Activated CD4-positive, alpha-beta memory T cell treated with anti-CD3 and anti-CD28 coated beads, Interleukin-2, amount 10 ng/mL, durations not matched to agents 7 days and 5 days (primary cell): ENCODE results near the gene BSND. TPM values are rescaled to one million over a fixed set of nuclear protein-coding genes. Genes with fewer than 3 reads are reported as not detected.

ENCODE experiments used
- CTCF ChIA-PET: fragments of 350-600 bp; sonication (Branson Sonifier 250); formaldehyde crosslinking; loops from one replicate; lab custom pipeline; 2021; ENCODE audit warnings: antibody characterized with exemption, inconsistent platforms; lab: Charles Lee
- POLR2A ChIA-PET: fragments of 350-600 bp; sonication (Branson Sonifier 250); formaldehyde crosslinking; loops from one replicate; lab custom pipeline; 2021; ENCODE audit warnings: antibody characterized with exemption; lab: Charles Lee
- DNase-seq: peaks from one replicate; pipeline ENCODE4 v3.0.0-alpha.2; 2020
- H3K27ac Mint-ChIP-seq: one replicate; pipeline ENCODE4 v1.8.0; 2021; ENCODE audit warnings: mild to moderate bottlenecking, mixed read lengths
- H3K27me3 Mint-ChIP-seq: one replicate; pipeline ENCODE4 v1.8.0; 2021; ENCODE audit warnings: mixed read lengths
- H3K36me3 Mint-ChIP-seq: one replicate; pipeline ENCODE4 v1.8.0; 2021; ENCODE audit warnings: low read depth, mixed read lengths
- H3K4me1 Mint-ChIP-seq: one replicate; pipeline ENCODE4 v1.8.0; 2021; ENCODE audit warnings: mixed read lengths
- H3K4me3 Mint-ChIP-seq: one replicate; pipeline ENCODE4 v1.8.0; 2021; ENCODE audit warnings: mild to moderate bottlenecking, mixed read lengths
- H3K9me3 Mint-ChIP-seq: one replicate; pipeline ENCODE4 v1.8.0; 2021; ENCODE audit warnings: mixed read lengths
- total RNA-seq, 2 experiments: library from RNA; stranded (reverse); gene quantifications; one replicate each; pipeline ENCODE4 v1.2.3, GENCODE V29; 2021

The BSND gene
- total RNA-seq, 2 experiments from 2014 or later: 0.08 to 0.13 TPM

DNA sequence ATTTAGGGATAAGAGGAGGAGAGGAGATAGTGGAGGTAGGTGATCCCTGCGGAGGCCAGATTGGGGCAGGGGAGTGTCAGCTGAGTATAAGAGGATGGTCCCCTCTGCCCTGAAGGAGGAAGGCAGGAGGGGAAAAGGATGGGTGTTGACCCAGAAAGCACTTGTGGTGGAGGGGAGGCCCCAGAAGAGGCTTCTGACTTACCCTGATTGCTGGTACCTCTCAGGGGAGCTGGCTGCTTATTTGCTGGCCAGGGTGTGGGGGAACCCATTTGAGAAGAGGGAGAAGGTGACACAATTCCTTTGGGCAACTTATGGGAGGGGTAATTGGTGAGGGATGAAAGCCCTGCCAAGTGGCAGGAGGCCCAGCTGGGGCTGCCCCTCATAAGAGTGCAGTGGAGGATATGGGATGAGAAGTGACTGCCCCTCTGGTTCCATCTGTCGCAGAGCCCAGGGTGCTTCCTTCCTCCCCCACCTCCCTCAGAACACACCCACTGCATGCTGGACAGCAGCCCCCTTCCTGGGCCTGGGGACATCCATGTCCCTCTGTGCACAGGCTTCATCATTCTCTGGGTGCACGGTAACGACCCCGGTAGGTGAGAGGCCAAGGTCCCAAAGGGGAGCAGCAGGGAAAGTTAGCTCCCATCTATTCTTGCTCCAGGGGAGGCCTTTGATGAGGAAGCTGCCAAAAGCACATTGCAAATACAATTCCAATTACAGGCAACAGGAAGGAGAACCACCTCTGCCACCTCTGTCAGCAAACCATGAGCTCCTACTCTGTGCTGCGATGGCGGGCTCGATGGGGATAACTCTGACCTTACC is 39.2 kb downstream of the BSND start:
- ChIA-PET POLR2A (no interaction called here), CTCF (no interaction called here)
- DNase-seq: no peak
- Mint-ChIP-seq H3K4me3 (no peak overlapping the region), H3K27ac (no peak overlapping the region), H3K9me3 (no peaks in the 10 kb centered on the region), H3K27me3 (peaks cover 73% of the 10 kb centered on the region), H3K4me1 (no peaks in the 10 kb centered on the region), H3K36me3 (no peaks in the 10 kb centered on the region)

DNA sequence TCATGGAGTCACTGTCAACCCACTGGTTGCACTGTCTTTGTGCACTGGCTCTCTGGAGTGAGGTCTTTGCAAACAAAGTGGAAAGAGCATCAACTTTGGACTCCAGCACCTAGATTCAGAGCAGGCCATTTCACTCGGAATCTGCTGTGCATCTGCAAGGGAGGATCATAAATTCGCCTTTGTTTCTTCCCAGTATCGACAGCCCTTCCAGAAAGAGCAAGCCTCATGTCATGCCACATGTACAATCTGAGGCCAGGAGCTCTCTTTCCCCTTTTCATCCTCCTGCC is 39.8 kb downstream of the BSND start:
- ChIA-PET CTCF (interaction anchor here (1.0 kb wide), 1 partner anchor 93 kb away, joined by 3 read pairs; no protein-coding TSS in a partner anchor), POLR2A (no interaction called here)
- H3K36me3 Mint-ChIP-seq: no peaks in the 10 kb centered on the region
- no peaks in the 10 kb centered on the region for H3K4me1 Mint-ChIP-seq
- no peak overlapping the region for H3K4me3 Mint-ChIP-seq
- H3K27ac Mint-ChIP-seq: no peak overlapping the region
- no peak for DNase-seq
- H3K9me3 Mint-ChIP-seq: no peaks in the 10 kb centered on the region
- peaks cover 70% of the 10 kb centered on the region for H3K27me3 Mint-ChIP-seq

DNA sequence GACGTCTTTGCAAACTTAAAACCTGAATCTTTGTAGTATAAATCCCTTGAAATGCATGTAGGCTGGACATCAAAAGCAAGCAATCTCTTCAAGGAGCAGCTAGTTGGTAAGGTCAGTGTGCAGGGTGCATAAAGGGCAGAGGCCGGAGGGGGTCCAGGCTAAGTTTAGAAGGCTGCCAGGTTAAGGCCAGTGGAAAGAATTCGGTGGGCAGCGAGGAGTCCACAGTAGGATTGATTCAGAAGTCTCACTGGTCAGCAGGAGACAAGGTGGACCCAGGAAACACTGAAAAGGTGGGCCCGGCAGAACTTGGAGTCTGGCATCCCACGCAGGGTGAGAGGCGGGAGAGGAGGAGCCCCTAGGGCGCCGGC is 40.2 kb downstream of the BSND start:
- H3K36me3 Mint-ChIP-seq: no peaks in the 10 kb centered on the region
- ChIA-PET POLR2A (no interaction called here), CTCF (interaction anchor here (1.0 kb wide), 1 partner anchor 94 kb away, joined by 3 read pairs; no protein-coding TSS in a partner anchor)
- no peak overlapping the region for H3K4me3 Mint-ChIP-seq
- DNase-seq: no peak
- H3K27ac Mint-ChIP-seq: no peak overlapping the region
- no peaks in the 10 kb centered on the region for H3K4me1 Mint-ChIP-seq
- peaks cover 69% of the 10 kb centered on the region for H3K27me3 Mint-ChIP-seq
- H3K9me3 Mint-ChIP-seq: no peaks in the 10 kb centered on the region

DNA sequence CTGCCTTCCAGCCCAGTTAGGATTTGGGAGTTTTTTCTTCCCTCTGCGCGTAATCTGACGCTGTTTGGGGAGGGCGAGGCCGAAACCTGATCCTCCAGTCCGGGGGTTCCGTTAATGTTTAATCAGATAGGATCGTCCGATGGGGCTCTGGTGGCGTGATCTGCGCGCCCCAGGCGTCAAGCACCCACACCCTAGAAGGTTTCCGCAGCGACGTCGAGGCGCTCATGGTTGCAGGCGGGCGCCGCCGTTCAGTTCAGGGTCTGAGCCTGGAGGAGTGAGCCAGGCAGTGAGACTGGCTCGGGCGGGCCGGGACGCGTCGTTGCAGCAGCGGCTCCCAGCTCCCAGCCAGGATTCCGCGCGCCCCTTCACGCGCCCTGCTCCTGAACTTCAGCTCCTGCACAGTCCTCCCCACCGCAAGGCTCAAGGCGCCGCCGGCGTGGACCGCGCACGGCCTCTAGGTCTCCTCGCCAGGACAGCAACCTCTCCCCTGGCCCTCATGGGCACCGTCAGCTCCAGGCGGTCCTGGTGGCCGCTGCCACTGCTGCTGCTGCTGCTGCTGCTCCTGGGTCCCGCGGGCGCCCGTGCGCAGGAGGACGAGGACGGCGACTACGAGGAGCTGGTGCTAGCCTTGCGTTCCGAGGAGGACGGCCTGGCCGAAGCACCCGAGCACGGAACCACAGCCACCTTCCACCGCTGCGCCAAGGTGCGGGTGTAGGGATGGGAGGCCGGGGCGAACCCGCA is 40.8 kb downstream of the BSND start, which contains the start of gene PCSK9:
Gene PCSK9 (plus strand): TSS at position 207 of the 741 bp plus-strand sequence. CDS start 290 bp downstream, at position 497.
- H3K27ac Mint-ChIP-seq: no peak within 1 kb of the TSS
- H3K4me1 Mint-ChIP-seq: no peaks in the 10 kb centered on the region
- H3K36me3 Mint-ChIP-seq: no peaks in the 10 kb centered on the region
- CTCF ChIA-PET: interaction anchor here (1.0 kb wide), 1 partner anchor 94 kb away, joined by 3 read pairs; no protein-coding TSS in a partner anchor
- POLR2A ChIA-PET: no interaction called here
- H3K9me3 Mint-ChIP-seq: no peaks in the 10 kb centered on the region
- H3K27me3 Mint-ChIP-seq: peaks cover 66% of the 10 kb centered on the region
- no peak for DNase-seq
- no peak within 1 kb of the TSS for H3K4me3 Mint-ChIP-seq

DNA sequence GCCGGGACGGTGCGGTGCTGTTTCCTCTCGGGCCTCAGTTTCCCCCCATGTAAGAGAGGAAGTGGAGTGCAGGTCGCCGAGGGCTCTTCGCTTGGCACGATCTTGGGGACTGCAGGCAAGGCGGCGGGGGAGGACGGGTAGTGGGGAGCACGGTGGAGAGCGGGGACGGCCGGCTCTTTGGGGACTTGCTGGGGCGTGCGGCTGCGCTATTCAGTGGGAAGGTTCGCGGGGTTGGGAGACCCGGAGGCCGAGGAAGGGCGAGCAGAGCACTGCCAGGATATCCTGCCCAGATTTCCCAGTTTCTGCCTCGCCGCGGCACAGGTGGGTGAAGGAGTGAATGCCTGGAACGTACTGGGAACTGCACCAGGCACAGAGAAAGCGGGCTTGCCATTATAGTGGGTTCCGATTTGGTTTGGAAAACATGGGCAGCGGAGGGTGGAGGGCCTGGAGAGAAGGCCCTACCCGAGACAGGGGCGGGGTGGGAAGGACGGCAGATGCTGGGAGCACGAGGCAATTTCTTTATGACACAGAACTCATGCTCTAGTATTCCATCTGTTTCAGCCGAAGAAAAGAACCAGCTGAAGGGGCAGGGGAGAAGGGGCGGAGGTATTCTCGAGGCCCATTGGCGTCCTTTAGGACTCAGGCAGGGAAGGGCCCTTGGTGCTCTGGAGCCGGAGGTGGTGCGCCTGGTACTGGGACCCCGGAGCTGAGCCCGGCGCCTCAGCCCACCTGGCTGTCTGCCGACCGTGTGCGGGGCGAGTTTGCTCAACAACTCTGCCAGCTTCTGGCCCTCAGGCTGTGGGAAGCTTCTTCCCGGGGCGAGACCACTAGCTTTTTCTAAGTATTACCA is 41.6 kb downstream of the BSND start:
- peaks cover 63% of the 10 kb centered on the region for H3K27me3 Mint-ChIP-seq
- no peak overlapping the region for H3K4me3 Mint-ChIP-seq
- ChIA-PET POLR2A (no interaction called here), CTCF (no interaction called here)
- no peaks in the 10 kb centered on the region for H3K4me1 Mint-ChIP-seq
- no peak for DNase-seq
- no peaks in the 10 kb centered on the region for H3K36me3 Mint-ChIP-seq
- no peak overlapping the region for H3K27ac Mint-ChIP-seq
- H3K9me3 Mint-ChIP-seq: no peaks in the 10 kb centered on the region

DNA sequence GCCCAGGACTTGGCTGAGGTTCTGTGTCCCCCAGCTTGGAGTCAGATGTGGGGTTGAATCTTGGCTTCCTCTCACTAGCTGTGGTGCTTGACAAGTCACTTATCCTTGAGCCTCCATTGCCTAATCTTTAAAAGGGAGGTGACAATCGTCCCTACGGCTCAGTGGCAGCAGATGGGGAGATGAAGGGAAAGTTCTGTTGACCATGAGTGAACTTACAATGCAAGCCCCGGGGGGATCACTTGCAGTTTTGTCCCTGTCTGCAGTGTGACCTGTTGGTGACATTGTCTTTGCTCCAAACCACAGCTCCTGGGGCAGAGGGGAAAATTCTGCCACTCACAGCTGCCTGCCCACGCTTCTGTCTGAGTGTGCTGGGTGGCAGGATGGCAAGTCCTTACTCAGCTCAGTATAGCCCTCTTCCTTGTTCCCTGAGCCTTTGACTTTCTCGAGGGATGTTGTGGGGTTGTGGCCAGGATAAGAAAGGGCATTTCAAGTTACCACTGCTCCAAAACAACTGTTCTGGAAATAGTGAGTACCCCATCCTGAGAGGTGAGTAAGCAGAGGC is 42.3 kb downstream of the BSND start:
- H3K27ac Mint-ChIP-seq: no peak overlapping the region
- DNase-seq: no peak
- H3K4me3 Mint-ChIP-seq: no peak overlapping the region
- H3K9me3 Mint-ChIP-seq: no peaks in the 10 kb centered on the region
- ChIA-PET CTCF (no interaction called here), POLR2A (no interaction called here)
- H3K4me1 Mint-ChIP-seq: no peaks in the 10 kb centered on the region
- no peaks in the 10 kb centered on the region for H3K36me3 Mint-ChIP-seq
- H3K27me3 Mint-ChIP-seq: peaks cover 58% of the 10 kb centered on the region

DNA sequence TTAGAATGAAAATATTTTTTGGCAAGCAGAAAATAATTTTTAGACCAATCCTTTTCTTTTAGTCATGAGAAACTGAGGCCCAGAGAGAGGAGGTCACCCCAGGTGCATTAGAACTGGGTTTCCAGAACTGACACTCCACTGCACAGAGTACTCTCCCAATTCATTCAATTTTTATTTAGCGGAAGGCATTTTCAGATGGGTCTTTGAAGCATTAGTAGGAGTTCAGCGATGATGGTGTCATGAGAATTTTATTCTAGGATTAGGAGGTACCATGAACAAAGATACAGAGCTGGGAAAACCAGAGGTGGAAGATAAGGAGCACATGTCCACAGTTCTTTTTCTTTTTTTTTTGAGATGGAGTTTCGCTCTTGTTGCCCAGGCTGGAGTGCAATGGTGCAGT is 42.9 kb downstream of the BSND start:
- Mint-ChIP-seq H3K36me3 (no peaks in the 10 kb centered on the region), H3K4me1 (no peaks in the 10 kb centered on the region), H3K4me3 (no peak overlapping the region), H3K9me3 (no peaks in the 10 kb centered on the region), H3K27ac (no peak overlapping the region), H3K27me3 (peaks cover 53% of the 10 kb centered on the region)
- ChIA-PET CTCF (no interaction called here), POLR2A (no interaction called here)
- DNase-seq: no peak

DNA sequence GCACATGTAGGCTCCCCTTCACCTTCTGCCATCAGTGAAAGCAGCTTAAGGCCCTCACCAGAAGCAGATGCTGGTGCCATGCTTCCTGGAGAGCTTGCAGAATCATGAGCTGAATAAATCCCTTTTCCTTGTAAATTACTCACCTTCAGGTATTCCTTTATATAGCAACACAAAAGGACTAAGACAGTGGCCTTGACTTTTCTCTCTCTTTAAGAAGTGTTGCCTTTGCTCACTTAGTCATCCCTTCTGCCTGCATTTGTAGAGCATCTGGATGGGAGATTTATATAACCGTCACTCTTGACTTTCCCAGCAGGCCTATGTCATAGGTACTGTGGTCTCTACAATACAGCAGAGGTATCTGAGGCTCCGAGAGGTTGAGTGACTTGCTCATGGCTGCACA is 44.3 kb downstream of the BSND start:
- Mint-ChIP-seq H3K9me3 (no peaks in the 10 kb centered on the region), H3K4me1 (no peaks in the 10 kb centered on the region), H3K36me3 (no peaks in the 10 kb centered on the region), H3K4me3 (no peak overlapping the region), H3K27ac (no peak overlapping the region), H3K27me3 (peaks cover 44% of the 10 kb centered on the region)
- ChIA-PET CTCF (no interaction called here), POLR2A (interaction anchor here (0.6 to 0.7 kb wide), 2 partner anchors 27 to 108 kb away, joined by 3 read pairs; no protein-coding TSS in a partner anchor)
- DNase-seq: no peak

DNA sequence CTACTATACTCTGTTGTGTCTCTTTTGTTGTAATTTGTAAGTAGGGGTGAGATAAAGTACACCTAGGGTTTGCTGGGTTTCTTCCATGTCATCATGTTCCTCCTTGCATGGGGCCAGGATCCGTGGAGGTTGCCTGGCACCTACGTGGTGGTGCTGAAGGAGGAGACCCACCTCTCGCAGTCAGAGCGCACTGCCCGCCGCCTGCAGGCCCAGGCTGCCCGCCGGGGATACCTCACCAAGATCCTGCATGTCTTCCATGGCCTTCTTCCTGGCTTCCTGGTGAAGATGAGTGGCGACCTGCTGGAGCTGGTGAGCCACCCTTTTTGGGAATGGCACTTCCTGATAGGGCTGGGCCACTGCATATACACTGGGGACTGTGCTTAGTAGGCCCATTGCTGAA is 45.0 kb downstream of the BSND start:
- Mint-ChIP-seq H3K27ac (no peak overlapping the region), H3K4me1 (no peaks in the 10 kb centered on the region), H3K36me3 (no peaks in the 10 kb centered on the region), H3K9me3 (no peaks in the 10 kb centered on the region), H3K4me3 (no peak overlapping the region), H3K27me3 (peaks cover 37% of the 10 kb centered on the region)
- POLR2A ChIA-PET: no interaction called here
- DNase-seq: no peak
- CTCF ChIA-PET: no interaction called here

DNA sequence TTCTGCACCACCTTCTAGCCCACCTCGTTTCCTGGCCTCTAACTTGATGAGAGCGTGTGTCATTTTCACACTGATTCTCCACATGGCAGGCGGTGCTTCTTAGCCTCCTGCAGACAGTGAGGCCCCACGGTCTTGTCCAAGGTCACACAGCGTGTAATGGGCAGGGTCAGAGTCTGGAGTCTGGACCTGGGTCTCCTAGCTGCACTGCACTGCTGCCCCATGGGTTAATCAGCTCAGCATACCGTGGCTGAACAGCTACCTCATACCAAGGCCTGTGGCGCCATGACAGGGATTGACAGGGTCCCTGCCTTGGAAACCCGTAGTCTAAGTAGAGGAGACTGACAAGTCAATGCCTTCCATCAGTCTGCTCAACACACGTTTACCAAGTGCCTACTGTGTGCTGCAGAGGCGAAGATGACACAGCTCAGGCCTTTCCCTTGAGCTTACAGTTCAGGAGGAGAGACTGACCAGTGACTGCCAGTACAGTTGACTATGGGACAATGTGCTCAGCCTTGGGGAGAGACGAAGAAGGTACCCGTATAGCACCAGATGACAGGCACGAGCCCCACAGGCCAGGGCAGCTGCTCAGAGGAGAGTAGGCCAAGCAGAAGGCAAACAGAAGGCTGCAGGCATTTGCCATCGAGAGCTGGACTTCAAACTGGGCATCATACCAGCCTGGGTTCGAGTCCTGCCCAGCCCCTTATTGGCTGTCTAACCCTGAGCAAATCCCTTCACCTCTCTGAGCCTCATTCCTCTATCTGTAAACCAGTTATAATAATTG is 46.1 kb downstream of the BSND start:
- H3K4me1 Mint-ChIP-seq: no peaks in the 10 kb centered on the region
- H3K36me3 Mint-ChIP-seq: no peaks in the 10 kb centered on the region
- H3K9me3 Mint-ChIP-seq: no peaks in the 10 kb centered on the region
- no peak overlapping the region for H3K27ac Mint-ChIP-seq
- ChIA-PET CTCF (interaction anchor here (1.0 kb wide), 1 partner anchor 100 kb away, joined by 3 read pairs; no protein-coding TSS in a partner anchor), POLR2A (no interaction called here)
- no peak for DNase-seq
- no peak overlapping the region for H3K4me3 Mint-ChIP-seq
- H3K27me3 Mint-ChIP-seq: peaks cover 29% of the 10 kb centered on the region

DNA sequence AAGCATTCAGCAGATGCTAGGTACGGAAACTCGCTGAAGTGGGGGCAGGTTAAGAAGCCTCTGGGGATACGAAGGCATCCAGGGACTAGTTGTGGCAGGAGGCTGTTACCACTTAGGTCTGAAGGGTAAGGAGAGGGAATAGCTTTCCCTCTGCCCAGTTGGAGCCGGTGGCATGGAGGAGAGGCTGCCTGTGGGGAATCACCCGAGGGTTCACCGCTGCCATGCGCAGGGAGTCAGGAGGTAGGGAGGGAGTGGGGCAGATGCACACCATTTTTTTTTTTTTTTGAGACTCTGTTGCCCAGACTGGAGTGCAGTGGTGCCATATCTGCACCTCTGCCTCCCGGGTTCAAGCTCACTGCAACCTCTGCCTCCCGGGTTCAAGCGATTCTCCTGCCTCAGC is 46.7 kb downstream of the BSND start:
- CTCF ChIA-PET: no interaction called here
- no peak overlapping the region for H3K4me3 Mint-ChIP-seq
- DNase-seq: no peak
- no peaks in the 10 kb centered on the region for H3K4me1 Mint-ChIP-seq
- H3K27me3 Mint-ChIP-seq: peaks cover 22% of the 10 kb centered on the region
- H3K9me3 Mint-ChIP-seq: no peaks in the 10 kb centered on the region
- H3K27ac Mint-ChIP-seq: no peak overlapping the region
- H3K36me3 Mint-ChIP-seq: no peaks in the 10 kb centered on the region
- POLR2A ChIA-PET: no interaction called here

DNA sequence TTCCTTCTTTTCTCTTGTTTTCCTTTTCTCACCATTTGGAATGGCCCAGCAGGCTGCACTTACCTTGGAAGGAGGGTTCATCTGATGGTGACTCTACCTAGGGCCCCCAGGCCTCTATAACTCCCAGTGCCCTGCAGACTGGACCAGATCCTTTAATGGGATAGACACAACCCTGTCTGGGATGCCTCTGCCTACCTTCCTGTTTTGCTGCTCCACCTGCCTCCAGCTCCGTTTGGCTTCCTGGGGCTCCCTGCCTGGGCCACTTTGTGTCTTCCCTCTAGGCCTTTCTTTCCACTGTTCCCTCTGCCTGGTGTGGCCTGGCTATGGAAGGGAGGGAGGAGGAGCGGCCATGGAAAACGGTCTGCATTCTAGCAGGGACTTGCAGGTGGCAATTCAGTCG is 48.1 kb downstream of the BSND start:
- no peak overlapping the region for H3K27ac Mint-ChIP-seq
- no peak overlapping the region for H3K4me3 Mint-ChIP-seq
- ChIA-PET CTCF (no interaction called here), POLR2A (no interaction called here)
- no peaks in the 10 kb centered on the region for H3K9me3 Mint-ChIP-seq
- DNase-seq: no peak
- no peaks in the 10 kb centered on the region for H3K4me1 Mint-ChIP-seq
- H3K27me3 Mint-ChIP-seq: peaks cover 9% of the 10 kb centered on the region
- H3K36me3 Mint-ChIP-seq: no peaks in the 10 kb centered on the region
